H1 (cell line): ENCODE measurements around the gene DENND5B. TPM values are rescaled to one million over a fixed set of nuclear protein-coding genes. Genes with fewer than 3 reads are reported as not detected.

Experiments used
- CTCF ChIA-PET: fragments of 300-600 bp; sonication (Branson Sonifier 250); formaldehyde crosslinking; loops from one replicate; lab custom pipeline; 2021; ENCODE audit not compliant: partially characterized antibody; lab: Charles Lee
- POLR2A ChIA-PET: fragments of 300-600 bp; sonication (Branson Sonifier 250); formaldehyde crosslinking; loops from one replicate; lab custom pipeline; 2021; ENCODE audit warnings: inconsistent platforms; ENCODE audit not compliant: partially characterized antibody; lab: Charles Lee
- DNase-seq, 2 experiments: peaks; one replicate each; pipeline versions ENCODE4 v3.0.0 to v3.0.0-alpha.2; 2010 to 2022; ENCODE audit warnings: low spot score in 2 of 2, low read depth in 1 of 2, mixed read lengths in 1 of 2
- FAIRE-seq: peaks from 2 replicates; lab custom pipeline; 2011; peaks lifted over from hg19 to GRCh38; lab: Jason Lieb, UNC
- H2AFZ ChIP-seq: 2 replicates; pipeline ENCODE4 v1.8.1; 2012; ENCODE audit warnings: low read length, inconsistent platforms
- H2AK5ac ChIP-seq: 2 replicates; pipeline ENCODE4 v1.6.1; 2013; ENCODE audit warnings: low read depth, low read length
- H2BK120ac ChIP-seq: replicated peaks from 2 replicates; pipeline ENCODE3; 2013; ENCODE audit warnings: low read depth, low read length, inconsistent platforms
- H2BK12ac ChIP-seq: 2 replicates; pipeline ENCODE4 v1.6.1; 2013; ENCODE audit warnings: low read depth, low read length
- H2BK15ac ChIP-seq: 2 replicates; pipeline ENCODE4 v1.6.1; 2013; ENCODE audit warnings: low read length
- H2BK20ac ChIP-seq: 2 replicates; pipeline ENCODE4 v1.6.1; 2013; ENCODE audit warnings: low read length
- H2BK5ac ChIP-seq: 2 replicates; pipeline ENCODE4 v1.6.1; 2013; ENCODE audit warnings: low read depth, low read length
- H3K14ac ChIP-seq: 2 replicates; pipeline ENCODE4 v1.6.1; 2013; ENCODE audit warnings: inconsistent platforms; ENCODE audit not compliant: insufficient read length
- H3K18ac ChIP-seq: 2 replicates; pipeline ENCODE4 v1.6.1; 2013; ENCODE audit warnings: low read length; ENCODE audit errors: extremely low read depth
- H3K23ac ChIP-seq: 2 replicates; pipeline ENCODE4 v1.6.1; 2013; ENCODE audit warnings: inconsistent platforms; ENCODE audit not compliant: insufficient read length
- H3K23me2 ChIP-seq: 2 replicates; pipeline ENCODE4 v1.6.1; 2013; ENCODE audit warnings: low read depth, low read length
- H3K27ac ChIP-seq: 2 replicates; pipeline ENCODE4 v1.6.1; 2011; ENCODE audit warnings: low read depth, low read length, inconsistent platforms
- H3K27me3 ChIP-seq, 4 experiments: replicated peaks in 1 of 4; 1 replicate in 1 of 4; 2 replicates in 3 of 4; pipeline versions ENCODE4 v1.6.1 to v1.8.1; 2011 to 2013; ENCODE audit warnings: low read length in 3 of 4, mild to moderate bottlenecking in 3 of 4, inconsistent platforms in 2 of 4, mixed read lengths in 2 of 4, moderate library complexity in 1 of 4; ENCODE audit not compliant: control insufficient read depth in 3 of 4, insufficient read depth in 3 of 4; ENCODE audit errors: extremely low read depth in 1 of 4
- H3K36me3 ChIP-seq, 4 experiments: 2 replicates each; pipeline versions ENCODE4 v1.6.1 to v1.8.1; 2011 to 2013; ENCODE audit warnings: mild to moderate bottlenecking in 4 of 4, low read length in 3 of 4, moderate library complexity in 2 of 4, control low read depth in 1 of 4, inconsistent platforms in 1 of 4; ENCODE audit not compliant: insufficient read depth in 4 of 4, control insufficient read depth in 2 of 4
- H3K4ac ChIP-seq: replicated peaks from 2 replicates; pipeline ENCODE3; 2013; ENCODE audit warnings: low read length, low read depth, mixed read lengths, inconsistent platforms; ENCODE audit not compliant: insufficient read length
- H3K4me1 ChIP-seq, 4 experiments: replicated peaks in 1 of 4; 1 replicate in 1 of 4; 2 replicates in 3 of 4; pipeline versions ENCODE4 v1.6.1 to v1.8.1; 2011 to 2013; ENCODE audit warnings: low read length in 3 of 4, inconsistent platforms in 2 of 4, mixed read lengths in 1 of 4; ENCODE audit not compliant: insufficient read depth in 4 of 4, control insufficient read depth in 3 of 4
- H3K4me2 ChIP-seq, 2 experiments: 2 replicates each; pipeline versions ENCODE4 v1.6.1 to v1.8.1; 2011 to 2013; ENCODE audit warnings: low read depth in 2 of 2, low read length in 2 of 2, control low read depth in 1 of 2, inconsistent platforms in 1 of 2, mild to moderate bottlenecking in 1 of 2; ENCODE audit not compliant: insufficient read depth in 1 of 2
- H3K4me3 ChIP-seq, 4 experiments: fragments of 200-600, 300-600 bp in 1 of 4; sonication (generic), shearing (Covaris generic), sonication (Bioruptor Twin) in 1 of 4; 2 replicates each; pipeline versions ENCODE4 v1.5.1 to v1.8.1; 2011 to 2016; ENCODE audit warnings: low read length in 4 of 4, low read depth in 3 of 4, control low read depth in 2 of 4, inconsistent platforms in 2 of 4, mild to moderate bottlenecking in 2 of 4, mixed read lengths in 1 of 4, moderate library complexity in 1 of 4; ENCODE audit not compliant: insufficient read depth in 2 of 4; ENCODE audit errors: extremely low read depth in 1 of 4
- H3K56ac ChIP-seq: replicated peaks from 2 replicates; pipeline ENCODE3; 2013; ENCODE audit warnings: low read depth, mild to moderate bottlenecking, mixed read lengths, low read length, inconsistent platforms; ENCODE audit not compliant: insufficient read length
- H3K79me1 ChIP-seq: 2 replicates; pipeline ENCODE4 v1.6.1; 2013; ENCODE audit warnings: low read depth, low read length, control low read depth
- H3K79me2 ChIP-seq, 2 experiments: 2 replicates each; pipeline versions ENCODE4 v1.6.1 to v1.8.1; 2012 to 2013; ENCODE audit warnings: low read length in 2 of 2, mild to moderate bottlenecking in 2 of 2, inconsistent platforms in 1 of 2; ENCODE audit not compliant: insufficient read depth in 2 of 2, control insufficient read depth in 1 of 2
- H3K9ac ChIP-seq, 4 experiments: replicated peaks in 1 of 4; 1 replicate in 1 of 4; 2 replicates in 3 of 4; pipeline versions ENCODE4 v1.6.1 to v1.8.1; 2011 to 2013; ENCODE audit warnings: low read depth in 3 of 4, low read length in 3 of 4, control low read depth in 2 of 4, mild to moderate bottlenecking in 2 of 4, moderate library complexity in 2 of 4, inconsistent platforms in 1 of 4; ENCODE audit errors: extremely low read depth in 1 of 4
- H3K9me3 ChIP-seq, 2 experiments: 2 replicates each; pipeline versions ENCODE4 v1.6.1 to v1.8.1; 2012 to 2013; ENCODE audit warnings: mild to moderate bottlenecking in 2 of 2, moderate library complexity in 2 of 2, control low read depth in 1 of 2, inconsistent platforms in 1 of 2, low read depth in 1 of 2, low read length in 1 of 2, mixed read lengths in 1 of 2; ENCODE audit not compliant: insufficient read depth in 2 of 2
- H4K20me1 ChIP-seq, 2 experiments: replicated peaks in 1 of 2; 2 replicates each; pipeline versions ENCODE3 to v1.8.1; 2011 to 2013; ENCODE audit warnings: inconsistent platforms in 2 of 2, low read length in 2 of 2, mild to moderate bottlenecking in 1 of 2; ENCODE audit not compliant: insufficient read depth in 2 of 2, control insufficient read depth in 1 of 2
- H4K5ac ChIP-seq: 2 replicates; pipeline ENCODE4 v1.6.1; 2013; ENCODE audit warnings: low read length, low read depth, mixed read lengths, inconsistent platforms; ENCODE audit not compliant: insufficient read length
- H4K8ac ChIP-seq: 2 replicates; pipeline ENCODE4 v1.8.0; 2013; ENCODE audit warnings: mild to moderate bottlenecking, moderate library complexity, low read length, inconsistent platforms; ENCODE audit not compliant: insufficient read depth; ENCODE audit errors: extremely low read depth
- H4K91ac ChIP-seq: replicated peaks from 2 replicates; pipeline ENCODE3; 2013; ENCODE audit warnings: low read length, mixed read lengths, inconsistent platforms; ENCODE audit not compliant: insufficient read length
- CBX5 ChIP-seq: fragments of 300-800, 300-1000 bp; sonication (generic); IDR thresholded peaks from 2 replicates; pipeline ENCODE4 v1.7.1; 2016; ENCODE audit warnings: antibody characterized with exemption, low read length, low read depth
- GABPA ChIP-seq: IDR thresholded peaks from 2 replicates; pipeline ENCODE4 v1.6.1; 2011; ENCODE audit warnings: mild to moderate bottlenecking, low read length, moderate library complexity, borderline replicate concordance; ENCODE audit not compliant: insufficient read depth
- HDAC2 ChIP-seq, 2 experiments: fragments of 300-600 bp in 1 of 2; sonication (generic) in 1 of 2; IDR thresholded peaks; 2 replicates each; pipeline ENCODE4 v1.6.1; 2011 to 2012; ENCODE audit warnings: low read depth in 2 of 2, low read length in 2 of 2, mild to moderate bottlenecking in 2 of 2, moderate library complexity in 2 of 2, borderline replicate concordance in 1 of 2, inconsistent platforms in 1 of 2
- KDM5A ChIP-seq: fragments of 200-600 bp; IDR thresholded peaks from 2 replicates; pipeline ENCODE4 v1.7.1; 2012; ENCODE audit warnings: mild to moderate bottlenecking, low read length, inconsistent platforms, mixed read lengths
- NRF1 ChIP-seq: IDR thresholded peaks from 2 replicates; pipeline ENCODE4 v1.6.1; 2011; ENCODE audit warnings: mild to moderate bottlenecking, low read depth, low read length, improper control_type of control experiment
- SAP30 ChIP-seq: fragments of 300-600 bp; sonication (generic); IDR thresholded peaks from 2 replicates; pipeline ENCODE4 v1.7.1; 2012; ENCODE audit warnings: low read length, moderate library complexity, mild to moderate bottlenecking, inconsistent platforms; ENCODE audit not compliant: insufficient read depth, insufficient replicate concordance
- SIN3A ChIP-seq, 2 experiments: IDR thresholded peaks in 1 of 2; conservative IDR thresholded peaks in 1 of 2; 2 replicates each; pipeline ENCODE4 v1.6.1; 2011 to 2012; ENCODE audit warnings: low read length in 2 of 2, improper control_type of control experiment in 1 of 2, low read depth in 1 of 2, mild to moderate bottlenecking in 1 of 2
- TAF7 ChIP-seq: optimal IDR thresholded peaks from 2 replicates; pipeline ENCODE3; 2011; ENCODE audit warnings: low read depth, mild to moderate bottlenecking, inconsistent platforms, low read length, moderate library complexity, borderline replicate concordance
- TCF12 ChIP-seq: IDR thresholded peaks from 2 replicates; pipeline ENCODE4 v1.6.1; 2011; ENCODE audit warnings: low read depth, mild to moderate bottlenecking, low read length
- WGBS, 2 experiments: shearing (Covaris generic) in 1 of 2; methylation state at CpG; one replicate each; pipeline versions ENCODE4 v1.1.6 to v1.1.7; 2013 to 2015; ENCODE audit warnings: low lambda C conversion rate in 2 of 2, mixed read lengths in 2 of 2, inconsistent platforms in 1 of 2, low coverage in 1 of 2, missing lambda C conversion rate in 1 of 2; ENCODE audit not compliant: insufficient replicate concordance in 2 of 2, insufficient coverage in 1 of 2, insufficient read length in 1 of 2; ENCODE audit errors: extremely low coverage in 1 of 2, missing lambda C conversion rate in 1 of 2; 5-methylcytosine and 5-hydroxymethylcytosine counted together
- polyA plus RNA-seq, 7 experiments: library from polyadenylated mRNA; depleted of rRNA in 3 of 7; stranded (reverse) in 5 of 7; unstranded in 2 of 7; fragments of >200 nt in 5 of 7; fragments of 200-250 nt in 2 of 7; gene quantifications; 1 replicate in 5 of 7; 2 replicates in 1 of 7; 4 replicates in 1 of 7; pipeline versions ENCODE4 v1.2.1 to v1.2.3, GENCODE V29; 2011 to 2013; ENCODE audit warnings: missing spikeins in 2 of 7, mixed read lengths in 2 of 7
- total RNA-seq: library from RNA; stranded (reverse); fragmentation: NEBNext Ultra II Directional; extraction: Animal tissue kit (Norgen Biotek cat#: 25700); gene quantifications from 2 replicates; pipeline ENCODE4 v1.2.1, GENCODE V29; 2021
- TF ChIP-seq, protein P1 (sequence below), 3 experiments: IDR thresholded peaks; 1 replicate in 2 of 3; 2 replicates in 1 of 3; pipeline versions ENCODE4 v1.5.1 to v1.6.1; 2011; ENCODE audit warnings: low read length in 3 of 3, mild to moderate bottlenecking in 3 of 3, inconsistent platforms in 2 of 3, low read depth in 1 of 3, moderate library complexity in 1 of 3; ENCODE audit not compliant: insufficient read depth in 1 of 3; ENCODE audit errors: control extremely low read depth in 1 of 3

Gene DENND5B
- total and polyA plus RNA-seq, 2 of the 8 experiments (the other 6 are each of a cell fraction or from before 2014, with no cell fraction given) = 13.4 to 20.2 TPM

DNA sequence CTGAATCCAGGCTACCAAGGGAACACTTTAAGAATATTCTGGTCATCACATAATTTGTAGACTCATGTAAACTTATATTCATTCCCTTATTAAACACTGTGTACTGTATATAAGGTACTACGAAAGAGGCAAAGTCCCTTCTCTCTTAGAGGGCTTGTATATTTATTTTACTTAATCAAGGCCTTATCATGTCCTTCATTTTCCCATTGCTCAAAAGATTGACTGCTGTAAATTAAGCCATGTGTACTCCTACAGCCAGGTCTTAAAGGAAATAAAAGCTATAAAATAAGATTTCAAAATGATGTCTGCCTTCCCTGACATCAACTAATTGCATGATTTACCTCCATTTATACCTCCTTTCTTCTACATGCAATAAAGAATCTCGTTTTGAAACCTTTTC lies 5.0 kb downstream of the DENND5B start:
- Histone ChIP-seq H3K18ac (no peak overlapping the region), H2BK12ac (no peak overlapping the region), H2AK5ac (no peak overlapping the region), H3K27me3 (no peaks in the 10 kb centered on the region), H3K4ac (no peak overlapping the region), H3K4me1 (peaks cover 0 to 3% (median 1%) of the 10 kb centered on the region in 4 experiments; a peak in 1 of 7 replicates), H3K23me2 (peaks cover 2% of the 10 kb centered on the region), H3K79me2 (peaks cover 0 to 69% of the 10 kb centered on the region in 2 experiments; a peak in 3 of 4 replicates), H2BK15ac (no peak overlapping the region), H2BK5ac (no peak overlapping the region), H3K14ac (no peak overlapping the region), H3K79me1 (peaks cover 5% of the 10 kb centered on the region; the same call in 1 of the 2 replicates), H3K9me3 (no peaks in the 10 kb centered on the region), H3K36me3 (no peaks in the 10 kb centered on the region), H4K20me1 (peaks cover 2 to 7% of the 10 kb centered on the region in 2 experiments), H2AFZ (no peak overlapping the region), H2BK120ac (no peak overlapping the region), H3K56ac (no peak overlapping the region), H3K27ac (no peak overlapping the region), H3K9ac (no peak overlapping the region), H4K5ac (no peak overlapping the region), H2BK20ac (no peak overlapping the region), H4K91ac (no peak overlapping the region), H3K4me2 (no peak overlapping the region), H3K4me3 (no peak overlapping the region), H4K8ac (no peak overlapping the region), H3K23ac (no peak overlapping the region)
- no peak for TF ChIP-seq CBX5
- no peak for TF ChIP-seq SIN3A (conservative IDR thresholded peaks at IDR 0.05 in 1 of 2, IDR thresholded peaks at IDR 0.05 in 1 of 2; ENCODE audit: low read depth in 1 of 2, low read length in 2 of 2)
- no peak for TF ChIP-seq KDM5A
- no peak for TF ChIP-seq TCF12
- TF ChIP-seq SAP30 = no peak
- TF ChIP-seq TAF7 = no peak
- TF ChIP-seq, protein P1, sequence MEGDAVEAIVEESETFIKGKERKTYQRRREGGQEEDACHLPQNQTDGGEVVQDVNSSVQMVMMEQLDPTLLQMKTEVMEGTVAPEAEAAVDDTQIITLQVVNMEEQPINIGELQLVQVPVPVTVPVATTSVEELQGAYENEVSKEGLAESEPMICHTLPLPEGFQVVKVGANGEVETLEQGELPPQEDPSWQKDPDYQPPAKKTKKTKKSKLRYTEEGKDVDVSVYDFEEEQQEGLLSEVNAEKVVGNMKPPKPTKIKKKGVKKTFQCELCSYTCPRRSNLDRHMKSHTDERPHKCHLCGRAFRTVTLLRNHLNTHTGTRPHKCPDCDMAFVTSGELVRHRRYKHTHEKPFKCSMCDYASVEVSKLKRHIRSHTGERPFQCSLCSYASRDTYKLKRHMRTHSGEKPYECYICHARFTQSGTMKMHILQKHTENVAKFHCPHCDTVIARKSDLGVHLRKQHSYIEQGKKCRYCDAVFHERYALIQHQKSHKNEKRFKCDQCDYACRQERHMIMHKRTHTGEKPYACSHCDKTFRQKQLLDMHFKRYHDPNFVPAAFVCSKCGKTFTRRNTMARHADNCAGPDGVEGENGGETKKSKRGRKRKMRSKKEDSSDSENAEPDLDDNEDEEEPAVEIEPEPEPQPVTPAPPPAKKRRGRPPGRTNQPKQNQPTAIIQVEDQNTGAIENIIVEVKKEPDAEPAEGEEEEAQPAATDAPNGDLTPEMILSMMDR (IDR thresholded peaks at IDR 0.05; ENCODE audit: control extremely low read depth in 1 of 3, insufficient read depth in 1 of 3, low read depth in 1 of 3, low read length in 3 of 3) = no peak
- no peak for TF ChIP-seq HDAC2 (IDR thresholded peaks at IDR 0.05; ENCODE audit: borderline replicate concordance in 1 of 2, low read depth in 2 of 2, low read length in 2 of 2)
- no peak for TF ChIP-seq GABPA
- TF ChIP-seq NRF1 = no peak
- POLR2A ChIA-PET = interaction anchor here (2.0 kb wide), 1 partner anchor 12 kb away, joined by 6 read pairs; no protein-coding TSS in a partner anchor
- FAIRE-seq (no peak), DNase-seq (no peak)
- whole genome bisulfite sequencing, 2 experiments = 72% methylated on average over 2 of the region's 2 CpGs; no CpG with 5 or more reads in 1 of the 2 experiments
- CTCF ChIA-PET = interaction anchor here (1.5 to 2.7 kb wide), 2 partner anchors 12 to 67 kb away, joined by 5 to 10 read pairs; no protein-coding TSS in a partner anchor
